NT2/D1 (cell line): ENCODE results near the gene HAUS2.

Experiments
- SUZ12 ChIP-seq: IDR thresholded peaks from 2 replicates; pipeline ENCODE4 v1.6.1; 2011; ENCODE audit not compliant: insufficient read length, insufficient read depth; ENCODE audit errors: extremely low read depth
- YY1 ChIP-seq: IDR thresholded peaks from 2 replicates; pipeline ENCODE4 v1.6.1; 2011; ENCODE audit not compliant: insufficient read length, insufficient read depth
- ZNF274 ChIP-seq: IDR thresholded peaks from 2 replicates; pipeline ENCODE4 v1.6.1; 2011; ENCODE audit warnings: mild to moderate bottlenecking, low read depth, low read length

GRCh38 chr15:42582569-42583375 is 34.1 kb downstream of the HAUS2 start:
- no peak for TF ChIP-seq ZNF274
- no peak for TF ChIP-seq YY1
- TF ChIP-seq SUZ12 = no peak
